Embryonic facial prominence (tissue), 1 donor: ENCODE data around the gene AFF4.
"Not testable (repeated sequence)": the region's sequence is repeated elsewhere in the genome, so short reads cannot be mapped to it uniquely, and the experiment has no call there.

Source experiments
- DNase-seq: peaks from one replicate; pipeline ENCODE4 v3.0.0-alpha.2; 2016; ENCODE audit errors: extremely low spot score

AFF4 gene, protein sequence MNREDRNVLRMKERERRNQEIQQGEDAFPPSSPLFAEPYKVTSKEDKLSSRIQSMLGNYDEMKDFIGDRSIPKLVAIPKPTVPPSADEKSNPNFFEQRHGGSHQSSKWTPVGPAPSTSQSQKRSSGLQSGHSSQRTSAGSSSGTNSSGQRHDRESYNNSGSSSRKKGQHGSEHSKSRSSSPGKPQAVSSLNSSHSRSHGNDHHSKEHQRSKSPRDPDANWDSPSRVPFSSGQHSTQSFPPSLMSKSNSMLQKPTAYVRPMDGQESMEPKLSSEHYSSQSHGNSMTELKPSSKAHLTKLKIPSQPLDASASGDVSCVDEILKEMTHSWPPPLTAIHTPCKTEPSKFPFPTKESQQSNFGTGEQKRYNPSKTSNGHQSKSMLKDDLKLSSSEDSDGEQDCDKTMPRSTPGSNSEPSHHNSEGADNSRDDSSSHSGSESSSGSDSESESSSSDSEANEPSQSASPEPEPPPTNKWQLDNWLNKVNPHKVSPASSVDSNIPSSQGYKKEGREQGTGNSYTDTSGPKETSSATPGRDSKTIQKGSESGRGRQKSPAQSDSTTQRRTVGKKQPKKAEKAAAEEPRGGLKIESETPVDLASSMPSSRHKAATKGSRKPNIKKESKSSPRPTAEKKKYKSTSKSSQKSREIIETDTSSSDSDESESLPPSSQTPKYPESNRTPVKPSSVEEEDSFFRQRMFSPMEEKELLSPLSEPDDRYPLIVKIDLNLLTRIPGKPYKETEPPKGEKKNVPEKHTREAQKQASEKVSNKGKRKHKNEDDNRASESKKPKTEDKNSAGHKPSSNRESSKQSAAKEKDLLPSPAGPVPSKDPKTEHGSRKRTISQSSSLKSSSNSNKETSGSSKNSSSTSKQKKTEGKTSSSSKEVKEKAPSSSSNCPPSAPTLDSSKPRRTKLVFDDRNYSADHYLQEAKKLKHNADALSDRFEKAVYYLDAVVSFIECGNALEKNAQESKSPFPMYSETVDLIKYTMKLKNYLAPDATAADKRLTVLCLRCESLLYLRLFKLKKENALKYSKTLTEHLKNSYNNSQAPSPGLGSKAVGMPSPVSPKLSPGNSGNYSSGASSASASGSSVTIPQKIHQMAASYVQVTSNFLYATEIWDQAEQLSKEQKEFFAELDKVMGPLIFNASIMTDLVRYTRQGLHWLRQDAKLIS

DNA sequence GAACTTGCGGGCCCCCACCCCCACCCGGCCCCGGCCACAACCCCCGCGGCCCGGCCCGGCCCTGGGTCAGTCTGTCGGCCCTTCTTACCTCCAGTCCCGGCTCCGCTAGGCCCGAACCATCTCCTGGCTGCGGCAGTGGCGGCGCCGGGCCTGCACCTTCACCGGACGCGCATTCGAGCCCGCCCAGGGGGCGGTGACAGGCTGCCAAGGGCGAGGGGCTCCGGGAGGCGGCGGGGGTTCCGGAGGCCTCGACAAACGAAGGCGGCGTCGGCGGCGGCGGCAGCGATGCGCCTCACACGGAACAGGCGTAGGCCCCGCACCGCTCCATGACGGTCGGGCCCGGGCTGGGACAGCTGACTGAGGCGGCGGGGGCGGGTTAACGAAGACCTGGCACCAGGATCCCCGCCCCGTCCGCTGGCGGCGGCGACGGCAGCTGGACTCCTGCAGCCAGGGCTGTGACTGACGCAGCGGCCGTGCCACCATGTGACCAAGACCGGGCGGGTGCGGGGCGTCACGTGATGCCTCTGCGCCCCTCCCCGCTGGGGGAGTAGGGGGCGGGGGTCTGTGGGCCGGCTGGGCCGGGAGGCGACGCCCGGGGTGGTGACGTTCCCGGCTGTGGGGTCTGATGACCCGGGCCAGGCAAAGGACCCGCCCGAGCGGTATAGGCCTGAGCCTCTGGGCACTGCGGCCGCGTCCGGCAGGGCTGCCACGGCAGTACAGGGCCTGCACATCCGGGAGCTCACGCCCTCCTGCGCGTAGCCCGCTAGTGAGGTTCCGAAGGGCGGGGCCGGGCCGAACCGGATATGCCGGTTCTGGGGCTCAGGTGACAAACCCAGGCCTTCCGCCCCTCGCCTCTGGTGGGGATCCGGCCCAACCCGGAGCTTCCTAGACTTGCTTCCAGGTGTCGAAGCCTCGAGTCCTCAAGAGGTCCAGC lies at the start of gene AFF4:
AFF4 (minus strand) TSS at position 464 of the 934 bp plus-strand sequence. CDS start 26,445 bp downstream, outside the sequence.
- peak; percentile 91 for DNase-seq

DNA sequence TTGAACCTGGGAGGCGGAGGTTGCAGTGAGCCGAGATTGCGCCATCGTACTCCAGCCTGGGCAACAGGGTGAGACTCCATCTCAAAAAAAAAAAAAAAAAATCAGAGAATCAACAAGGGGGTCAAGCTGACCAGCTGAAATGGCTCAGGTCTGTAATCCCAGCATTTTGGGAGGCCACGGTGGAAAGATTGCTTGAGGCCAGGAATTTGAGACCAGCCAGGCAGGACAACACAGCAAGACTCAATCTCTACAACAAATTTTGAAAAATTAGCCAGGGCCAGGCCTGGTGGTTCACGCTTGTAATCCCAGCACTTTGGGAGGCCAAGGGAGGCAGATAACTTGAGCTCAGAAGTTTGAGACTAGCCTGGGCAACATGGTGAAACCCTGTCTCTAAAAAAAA lies 45.0 kb upstream of the AFF4 start:
- not testable (repeated sequence) for DNase-seq

DNA sequence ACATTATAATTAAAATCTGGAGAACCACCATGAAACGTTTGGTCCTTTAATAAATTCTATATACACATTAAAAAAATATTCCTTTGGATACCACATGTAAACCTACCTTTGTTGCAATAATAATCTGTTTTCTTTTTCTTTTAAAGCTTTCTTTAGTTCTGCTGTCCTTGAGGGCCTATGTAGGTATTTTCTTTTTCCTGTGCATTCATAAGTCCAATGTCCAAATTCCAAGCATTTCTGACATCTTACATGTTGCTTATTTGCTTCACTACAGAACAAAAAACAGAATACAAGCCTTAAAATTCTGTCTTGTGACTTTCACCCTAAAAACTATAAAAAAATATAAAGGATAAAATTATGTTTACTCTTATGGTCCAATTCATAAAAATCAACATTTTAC lies 43.2 kb upstream of the AFF4 start:
- DNase-seq, result no peak

DNA sequence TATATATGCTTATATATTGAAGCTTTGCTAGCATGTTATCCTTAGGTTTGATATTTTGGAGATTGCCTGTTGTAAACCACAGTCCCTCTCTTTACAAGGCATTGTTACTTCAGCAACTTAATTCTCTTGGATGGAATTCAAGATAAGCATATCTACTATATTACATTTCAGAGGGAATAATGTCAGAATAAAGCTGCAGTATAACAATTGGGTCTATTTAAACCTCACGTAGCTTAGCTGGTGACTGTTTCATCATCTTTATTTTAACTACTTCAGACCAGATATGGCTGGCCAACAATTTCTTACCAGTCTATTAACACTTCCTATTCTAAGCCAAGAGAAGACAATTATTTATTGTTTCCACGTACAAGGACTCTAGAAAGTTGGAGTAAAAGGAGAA lies 35.8 kb upstream of the AFF4 start:
- no peak for DNase-seq

DNA sequence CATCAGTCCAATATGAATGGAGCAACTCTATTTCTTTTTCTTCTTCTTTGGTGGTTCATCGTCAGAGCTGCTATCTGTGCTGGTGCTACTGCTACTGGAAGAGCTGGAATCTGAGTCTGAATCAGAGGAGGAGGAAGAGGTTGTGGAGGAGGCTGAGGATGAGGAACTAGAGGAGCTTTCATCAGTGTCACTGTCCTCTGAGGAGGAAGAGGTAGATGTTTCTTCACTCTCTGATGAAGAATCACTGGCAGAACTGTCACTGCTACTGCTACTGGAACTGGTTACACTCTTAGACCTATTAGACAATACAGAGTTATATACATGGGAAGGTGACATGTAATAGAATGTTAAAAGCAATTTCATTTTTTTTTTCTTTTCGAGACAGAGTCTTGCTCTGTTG lies 35.1 kb upstream of the AFF4 start:
- DNase-seq, result no peak

DNA sequence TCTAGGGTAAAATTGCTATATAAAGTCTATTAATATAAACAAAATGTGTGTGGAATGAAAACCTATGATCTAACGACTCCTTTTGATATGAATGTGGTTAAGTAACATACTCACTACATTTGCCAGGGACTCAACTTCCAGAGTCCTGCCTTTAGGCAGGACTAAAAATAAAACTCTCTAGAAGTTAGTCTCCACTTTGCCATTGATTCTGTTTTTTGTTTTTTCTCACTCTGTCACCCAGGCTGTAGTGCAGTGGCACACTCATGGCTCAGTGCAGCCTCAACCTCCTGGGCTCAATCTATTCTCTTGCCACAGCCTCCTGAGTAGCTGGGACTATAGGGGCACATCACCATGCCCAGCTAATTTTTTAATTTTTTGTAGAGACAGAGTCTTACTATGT lies 32.9 kb upstream of the AFF4 start:
- no peak for DNase-seq

DNA sequence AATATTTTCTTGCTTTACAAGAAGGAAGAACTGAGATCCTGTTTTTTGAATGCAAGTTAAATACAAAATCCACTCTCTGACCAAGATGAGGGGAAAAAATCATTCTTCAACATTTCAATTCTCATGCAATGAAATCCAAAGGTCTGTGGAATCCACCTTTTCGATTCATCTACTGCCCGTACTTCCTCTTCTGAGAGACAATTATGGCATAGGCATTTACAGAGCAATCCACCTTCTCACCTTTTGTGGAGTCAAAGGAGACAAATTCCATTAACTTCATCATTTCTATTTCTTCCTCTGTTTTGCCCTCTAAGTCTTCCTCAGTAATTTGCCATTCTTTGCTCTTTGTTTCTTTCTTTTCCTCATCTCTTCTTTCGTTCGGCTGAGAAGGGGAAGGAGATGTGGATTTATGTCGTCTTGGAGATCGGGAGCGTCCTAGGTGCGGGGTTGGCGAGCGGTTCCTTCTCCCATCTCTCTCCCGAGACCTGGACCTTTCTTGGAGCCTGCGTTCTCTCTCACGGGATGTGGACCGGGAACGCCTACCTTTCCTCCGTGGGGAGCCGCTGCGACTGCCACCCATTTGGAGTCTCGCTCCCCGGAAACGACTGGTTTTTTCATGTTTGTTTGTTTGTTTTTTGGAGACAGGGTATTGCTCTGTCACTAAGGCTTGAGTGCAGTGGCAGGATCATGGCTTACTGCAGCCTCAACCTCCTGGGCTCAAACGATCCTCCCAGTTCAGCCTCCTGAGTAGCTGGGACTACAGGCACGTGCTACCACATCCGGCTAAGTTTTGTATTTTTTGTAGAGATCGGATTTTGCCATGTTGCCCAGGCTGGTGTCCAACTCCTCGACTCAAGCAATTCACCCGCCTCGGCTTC lies 24.3 kb upstream of the AFF4 start:
- no peak for DNase-seq

DNA sequence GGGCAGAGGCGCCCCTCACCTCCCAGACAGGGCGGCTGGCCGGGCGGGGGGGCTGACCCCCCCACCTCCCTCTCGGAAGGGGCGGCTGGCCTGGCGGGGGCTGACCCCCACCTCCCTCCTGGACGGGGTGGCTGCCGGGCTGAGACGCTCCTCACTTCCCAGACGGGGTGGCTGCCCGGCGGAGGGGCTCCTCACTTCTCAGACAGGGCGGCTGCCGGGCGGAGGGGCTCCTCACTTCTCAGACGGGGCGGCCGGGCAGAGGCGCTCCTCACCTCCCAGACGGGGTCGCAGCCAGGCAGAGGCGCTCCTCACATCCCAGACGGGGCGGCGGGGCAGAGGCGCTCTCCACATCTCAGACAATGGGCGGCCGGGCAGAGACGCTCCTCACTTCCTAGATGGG lies 19.5 kb upstream of the AFF4 start:
- DNase-seq, result not testable (repeated sequence)

DNA sequence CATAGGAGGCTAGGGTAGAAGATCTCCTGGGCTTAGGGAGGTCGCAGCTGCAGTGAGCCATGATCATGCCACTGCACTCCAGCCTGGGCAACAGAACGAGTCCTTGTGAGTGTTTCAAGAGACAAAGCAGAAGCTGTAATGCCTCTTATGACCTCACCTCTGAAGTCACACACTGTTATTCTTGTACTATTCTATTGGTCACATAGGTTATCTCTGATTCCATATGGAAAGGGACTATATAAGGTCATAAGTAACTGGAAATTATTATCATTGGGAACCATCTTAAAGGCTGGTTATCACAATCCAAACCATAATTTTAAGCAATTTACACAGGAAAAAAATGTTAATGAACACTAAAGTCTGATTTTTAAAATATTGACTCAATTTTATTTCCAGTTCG lies 17.9 kb upstream of the AFF4 start:
- DNase-seq, result no peak

DNA sequence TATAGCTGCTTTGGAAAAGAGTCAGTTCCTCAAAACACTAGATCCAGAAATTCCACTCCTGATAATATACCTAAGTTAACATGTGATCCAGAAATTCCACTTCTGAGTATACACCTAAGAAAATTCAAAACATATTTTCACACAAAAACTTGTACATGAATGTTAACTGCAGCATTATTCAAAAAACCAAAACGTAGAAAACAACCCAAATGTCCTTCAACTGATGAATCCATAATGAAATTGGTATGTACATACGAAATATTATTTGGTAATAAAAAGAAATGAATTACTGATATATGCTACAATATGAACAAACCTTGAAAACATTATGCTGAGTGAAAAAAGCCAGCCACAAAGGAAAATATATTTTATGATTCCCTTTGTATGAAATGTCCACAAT lies 16.5 kb upstream of the AFF4 start:
- no peak for DNase-seq

DNA sequence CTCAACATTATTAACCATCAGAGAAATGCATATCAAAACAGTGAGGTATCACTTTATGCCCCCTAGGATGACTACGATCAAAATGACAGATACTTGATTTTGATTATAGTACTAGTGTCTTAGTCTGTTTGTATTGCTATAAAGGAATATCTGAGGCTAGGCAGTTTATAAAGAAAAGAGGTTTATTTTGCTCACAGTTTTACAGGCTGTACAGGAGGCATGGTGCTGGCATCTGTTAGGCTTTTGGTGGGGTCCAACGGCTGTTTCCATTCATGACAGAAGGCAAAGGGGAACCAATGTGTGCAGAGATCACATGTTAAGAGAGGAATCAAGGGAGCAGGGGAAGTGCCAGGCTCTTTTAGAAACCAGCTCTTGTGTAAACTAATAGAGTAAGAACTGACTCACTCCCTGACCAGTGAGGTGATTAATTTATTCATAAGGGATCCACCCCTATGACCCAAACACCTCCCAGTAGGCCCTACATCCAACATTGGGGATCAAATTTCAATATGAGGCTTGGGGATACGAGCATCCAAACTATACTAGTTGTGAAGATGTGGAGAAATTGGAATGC lies 16.0 kb upstream of the AFF4 start:
- no peak for DNase-seq

DNA sequence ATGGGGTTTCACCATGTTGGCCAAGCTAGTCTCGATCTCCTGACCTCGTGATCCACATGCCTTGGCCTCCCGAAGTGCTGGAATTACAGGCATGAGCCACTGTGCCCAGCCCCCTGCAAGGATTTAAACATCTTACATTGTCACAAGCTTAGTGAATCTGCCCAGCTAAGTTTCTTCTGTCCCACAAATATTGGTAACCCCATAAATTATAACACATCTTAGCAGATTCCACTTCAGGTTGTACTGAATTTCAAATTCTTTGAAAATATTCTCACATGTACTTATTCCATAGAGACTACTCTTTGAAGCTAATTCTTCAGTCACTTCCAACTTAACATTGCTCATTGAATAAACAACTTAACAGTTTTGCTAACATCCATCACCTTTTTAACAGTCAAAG lies 13.4 kb upstream of the AFF4 start:
- DNase-seq, result no peak

DNA sequence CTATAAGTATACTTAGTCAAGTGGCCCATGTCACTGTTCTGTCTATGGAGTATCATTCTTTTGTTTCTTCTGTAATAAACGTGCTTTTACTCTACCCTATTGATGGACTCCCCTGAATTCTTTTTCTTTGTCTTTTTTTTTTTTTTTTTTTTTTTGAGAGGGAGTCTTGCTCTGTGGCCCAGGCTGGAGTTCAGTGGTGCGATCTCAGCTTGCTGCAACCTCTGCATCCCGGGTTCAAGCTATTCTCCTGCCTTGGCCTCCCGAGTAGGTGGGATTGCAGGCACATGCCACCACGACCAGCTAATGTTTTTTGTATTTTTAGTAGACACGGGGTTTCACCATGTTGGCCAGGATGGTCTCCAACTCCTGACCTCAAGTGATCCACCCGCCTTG lies 9.0 kb upstream of the AFF4 start:
- DNase-seq, result not testable (repeated sequence)

DNA sequence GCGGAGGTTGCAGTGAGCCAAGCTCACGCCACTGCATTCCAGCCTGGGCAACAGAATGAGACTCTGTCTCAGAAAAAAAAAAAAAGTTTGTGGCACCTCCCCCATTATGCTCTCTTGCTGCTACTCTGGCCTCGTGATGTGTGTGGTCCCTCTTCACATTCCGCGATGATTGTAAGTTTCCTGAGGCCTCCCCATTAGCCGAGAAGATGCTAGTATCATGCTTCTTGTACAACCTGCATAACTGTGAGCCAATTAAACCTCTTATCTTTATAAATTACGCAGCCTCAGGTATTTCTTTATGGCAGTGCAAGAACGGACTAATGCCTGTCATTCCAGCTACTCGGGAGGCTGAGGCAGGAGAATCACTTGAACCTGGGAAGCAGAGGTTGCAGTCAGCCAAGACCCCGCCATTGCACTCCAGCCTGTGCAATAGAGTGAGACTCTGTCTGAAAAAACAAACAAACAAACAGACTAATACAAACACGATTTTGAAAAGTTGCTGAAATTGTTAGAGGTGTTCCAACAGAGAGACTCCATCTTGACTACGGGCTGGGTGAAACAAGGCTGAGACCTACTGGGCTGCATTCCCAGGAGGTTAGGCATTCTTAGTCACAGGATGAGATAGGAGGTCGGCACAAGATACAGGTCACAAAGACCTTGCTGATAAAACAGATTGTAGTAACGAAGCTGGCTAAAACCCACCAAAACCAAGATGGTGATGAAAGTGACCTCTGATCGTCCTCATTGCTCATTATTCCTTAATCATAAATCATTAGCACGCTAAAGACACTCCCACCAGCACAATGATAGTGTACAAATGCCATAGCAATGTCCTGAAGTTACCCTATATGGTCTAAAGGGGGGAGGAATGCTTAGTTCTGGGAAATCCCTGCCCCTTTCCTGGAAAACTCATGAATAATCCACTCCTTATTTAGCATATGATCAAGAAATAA lies 8.3 kb upstream of the AFF4 start:
- no peak for DNase-seq

DNA sequence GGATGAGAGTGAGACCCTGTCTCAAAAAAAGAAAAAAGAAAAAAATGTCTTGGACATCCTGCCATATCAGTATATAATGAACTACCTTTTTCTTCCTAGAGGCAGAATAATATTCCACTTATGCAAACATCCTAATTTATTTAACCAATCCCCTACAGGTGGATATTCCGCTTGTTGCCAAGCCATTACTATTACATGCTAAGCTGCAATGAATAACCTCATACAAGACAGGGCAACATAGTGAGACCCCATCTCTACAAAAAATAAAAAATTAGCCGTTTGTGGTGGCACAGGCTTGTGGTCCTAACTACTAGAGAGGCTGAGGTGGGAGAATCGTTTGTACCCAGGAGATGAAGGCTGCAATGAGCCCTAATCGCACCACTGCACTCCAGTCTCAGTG lies 1.7 kb upstream of the AFF4 start:
- no peak for DNase-seq

DNA sequence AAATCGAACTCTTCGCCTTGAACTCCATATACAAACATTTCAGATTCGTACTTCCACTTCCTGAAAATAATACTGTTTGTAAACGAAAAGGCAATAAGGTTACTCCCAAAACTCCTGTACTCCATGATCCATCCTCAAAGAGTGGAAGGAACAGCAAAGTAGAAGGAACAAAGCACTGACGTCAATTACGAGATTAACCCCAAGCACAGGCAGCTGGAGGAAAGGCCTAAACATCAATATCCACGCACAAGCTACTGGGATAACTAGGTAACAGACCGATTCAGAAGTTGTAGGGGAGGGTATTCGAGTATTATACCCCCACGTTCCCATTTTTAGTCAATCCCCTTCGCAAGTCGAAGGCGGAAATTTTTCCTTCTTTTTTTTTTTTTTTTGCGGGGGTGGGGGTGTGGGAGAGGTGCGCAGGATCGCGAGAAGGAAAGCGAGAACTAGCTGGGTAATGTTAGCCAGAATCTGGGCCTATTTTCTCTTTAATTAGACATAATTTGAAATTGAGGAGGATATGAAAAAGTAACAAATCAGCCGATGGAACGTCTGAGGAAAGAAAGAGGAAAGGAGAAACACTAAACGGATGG lies 909 bp downstream of the AFF4 start:
- DNase-seq, result peak; percentile 76

DNA sequence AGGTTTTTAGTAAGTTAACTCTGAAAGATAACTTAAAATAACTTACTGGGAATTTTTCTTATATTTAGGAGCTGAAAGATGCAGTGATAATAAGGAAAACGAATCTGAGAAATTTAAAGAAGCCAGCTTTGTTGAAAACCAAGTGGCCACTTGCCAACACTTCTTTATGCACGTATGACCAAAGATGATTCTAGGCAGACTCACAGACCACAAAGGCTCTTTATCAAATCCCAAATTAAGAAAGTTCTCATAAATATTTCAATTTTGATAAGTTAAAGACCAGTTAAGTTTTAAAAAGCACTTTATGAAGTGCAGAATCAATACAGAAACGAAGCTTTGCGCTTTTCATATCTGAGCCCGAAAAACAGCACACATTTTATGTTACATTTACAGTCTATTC lies 1.5 kb downstream of the AFF4 start:
- no peak for DNase-seq

DNA sequence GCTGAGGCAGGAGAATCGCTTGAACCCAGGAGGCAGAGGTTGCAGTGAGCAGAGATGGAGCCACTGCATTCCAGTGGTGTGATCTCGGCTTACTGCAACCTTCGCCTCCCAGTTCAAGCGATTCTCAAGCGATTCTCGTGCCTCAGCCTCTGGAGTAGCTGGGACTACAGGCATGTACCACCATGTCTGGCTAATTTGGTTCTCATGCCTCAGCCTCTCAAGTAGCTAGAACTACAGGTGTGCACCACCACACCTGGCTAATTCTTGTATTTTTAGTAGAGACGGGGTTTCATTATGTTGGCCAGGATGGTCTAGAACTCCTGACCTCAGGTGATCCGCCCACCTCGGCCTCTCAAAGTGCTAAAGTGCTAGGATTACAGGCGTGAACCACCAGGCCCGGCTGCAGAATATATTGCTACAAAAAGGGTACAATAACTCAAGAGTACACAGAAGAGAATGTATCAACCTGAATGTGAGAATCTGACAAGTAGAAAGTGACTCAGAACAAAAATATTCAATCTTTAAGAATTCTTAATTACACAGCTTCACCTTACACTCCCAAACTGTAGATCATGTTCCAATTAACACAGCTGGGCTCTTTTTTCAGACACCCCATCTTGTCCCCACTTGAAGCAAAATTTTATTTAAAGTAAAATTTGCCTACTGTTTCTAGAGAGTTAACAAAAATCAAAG lies 2.2 kb downstream of the AFF4 start:
- not testable (repeated sequence) for DNase-seq
